ENCODE results near the gene STKLD1.
"Not testable (repeated sequence)": the region's sequence is repeated elsewhere in the genome, so short reads cannot be mapped to it uniquely, and the experiment has no call there.

Gene STKLD1

GRCh38 chr9:133386338-133386737 is 10.2 kb downstream of the STKLD1 start:
- no peak for DNase-seq (ENCODE audit: low read depth in 2 of 2)

- no peak for DNase-seq (ENCODE audit: low read depth in 2 of 2)
These were observed 11.5 kb downstream of the STKLD1 start for GRCh38 chr9:133387680-133388079.

DNA sequence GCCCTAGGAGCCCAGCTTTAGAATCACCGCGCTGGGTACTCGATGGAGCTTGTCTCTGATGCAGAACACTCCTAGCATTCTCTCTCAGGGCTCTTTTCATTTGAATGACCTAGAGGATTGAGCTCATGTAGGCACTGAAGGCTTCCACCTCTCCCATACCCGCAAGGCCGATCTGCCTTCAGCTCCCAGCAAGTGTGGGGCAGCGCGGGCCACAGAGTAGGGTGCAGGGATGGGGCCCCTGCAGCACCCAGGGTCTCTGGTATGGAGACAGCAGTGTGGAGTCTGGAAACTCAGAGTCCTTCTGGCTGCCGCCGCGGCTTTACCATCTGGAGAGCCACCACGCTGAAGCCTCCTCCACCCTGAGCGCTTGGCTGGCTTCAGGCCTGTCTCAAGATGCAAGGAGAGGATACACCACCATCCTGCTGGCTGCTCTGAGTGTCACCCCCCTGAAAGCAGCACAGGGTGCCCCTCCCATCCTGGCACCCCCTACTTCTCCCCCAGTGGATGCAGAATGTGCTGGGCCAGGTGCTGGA is 12.9 kb downstream of the STKLD1 start:
- DNase-seq (ENCODE audit: low read depth in 2 of 2), result no peak

DNA sequence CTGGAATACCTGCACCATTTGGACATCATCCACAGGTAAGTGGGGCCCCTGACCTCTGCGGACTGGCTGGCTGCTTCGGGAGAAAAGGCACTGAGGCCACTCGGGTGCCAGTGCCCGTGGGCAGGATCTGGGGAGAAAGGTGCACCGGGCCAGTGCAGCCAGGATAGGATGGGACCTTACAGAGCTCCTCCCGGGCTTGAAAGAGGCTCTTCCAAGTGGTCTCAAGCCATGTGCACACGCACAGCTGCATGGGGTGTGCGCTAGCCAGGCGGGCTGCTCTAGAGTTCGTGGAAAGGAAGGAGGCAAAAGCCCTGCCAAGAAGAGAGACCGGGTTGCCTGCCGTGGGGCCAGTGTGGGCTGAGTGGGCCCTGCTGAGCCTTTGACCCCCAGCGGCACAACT is 13.4 kb downstream of the STKLD1 start:
- DNase-seq (ENCODE audit: low read depth in 2 of 2), result no peak

GRCh38 chr9:133390713-133391112 is 14.5 kb downstream of the STKLD1 start:
- no peak for DNase-seq (ENCODE audit: low read depth in 2 of 2)

DNA sequence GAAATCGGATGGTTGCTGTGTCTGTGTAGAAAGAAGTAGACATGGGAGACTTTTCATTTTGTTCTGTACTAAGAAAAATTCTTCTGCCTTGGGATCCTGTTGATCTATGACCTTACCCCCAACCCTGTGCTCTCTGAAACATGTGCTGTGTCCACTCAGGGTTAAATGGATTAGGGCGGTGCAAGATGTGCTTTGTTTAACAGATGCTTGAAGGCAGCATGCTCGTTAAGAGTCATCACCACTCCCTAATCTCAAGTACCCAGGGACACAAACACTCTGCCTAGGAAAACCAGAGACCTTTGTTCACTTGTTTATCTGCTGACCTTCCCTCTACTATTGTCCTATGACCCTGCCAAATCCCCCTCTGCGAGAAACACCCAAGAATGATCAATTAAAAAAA is 15.3 kb downstream of the STKLD1 start:
- DNase-seq (ENCODE audit: low read depth in 2 of 2), result not testable (repeated sequence)

- not testable (repeated sequence) for DNase-seq (ENCODE audit: low read depth in 2 of 2)
These were observed 16.1 kb downstream of the STKLD1 start for GRCh38 chr9:133392308-133392707.

DNA sequence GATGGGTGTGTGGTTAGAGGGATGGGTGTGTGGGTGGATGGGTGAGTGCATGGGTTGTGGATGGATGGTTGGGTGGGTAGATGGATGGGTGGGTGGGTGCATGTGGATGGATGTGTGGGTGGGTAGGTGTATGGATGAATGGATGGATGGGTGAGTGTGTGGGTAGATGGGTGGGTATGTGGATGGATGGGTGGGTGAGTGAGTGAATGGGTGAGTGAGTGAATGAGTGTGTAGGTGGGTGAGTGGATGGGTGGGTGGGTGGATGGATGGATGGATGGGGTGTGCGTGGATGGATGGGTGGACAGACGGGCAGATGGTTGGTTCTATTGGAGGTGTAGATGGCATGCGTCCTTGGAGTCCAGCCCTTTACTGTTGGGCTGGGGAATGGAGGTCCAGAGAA is 17.2 kb downstream of the STKLD1 start:
- DNase-seq (ENCODE audit: low read depth in 2 of 2), result no peak

GRCh38 chr9:133394687-133395271 is 18.6 kb downstream of the STKLD1 start:
- DNase-seq (ENCODE audit: low read depth in 2 of 2), result no peak

GRCh38 chr9:133396952-133397351 is 20.8 kb downstream of the STKLD1 start:
- DNase-seq (ENCODE audit: low read depth in 2 of 2), result no peak

GRCh38 chr9:133397370-133397769 is 21.2 kb downstream of the STKLD1 start:
- DNase-seq (ENCODE audit: low read depth in 2 of 2), result no peak

GRCh38 chr9:133397895-133398294 is 21.7 kb downstream of the STKLD1 start:
- DNase-seq (ENCODE audit: low read depth in 2 of 2), result no peak

- DNase-seq (ENCODE audit: low read depth in 2 of 2), result no peak
These were observed 24.1 kb downstream of the STKLD1 start for GRCh38 chr9:133400292-133400691.

GRCh38 chr9:133401588-133401987 is 25.4 kb downstream of the STKLD1 start:
- no peak for DNase-seq (ENCODE audit: low read depth in 2 of 2)

DNA sequence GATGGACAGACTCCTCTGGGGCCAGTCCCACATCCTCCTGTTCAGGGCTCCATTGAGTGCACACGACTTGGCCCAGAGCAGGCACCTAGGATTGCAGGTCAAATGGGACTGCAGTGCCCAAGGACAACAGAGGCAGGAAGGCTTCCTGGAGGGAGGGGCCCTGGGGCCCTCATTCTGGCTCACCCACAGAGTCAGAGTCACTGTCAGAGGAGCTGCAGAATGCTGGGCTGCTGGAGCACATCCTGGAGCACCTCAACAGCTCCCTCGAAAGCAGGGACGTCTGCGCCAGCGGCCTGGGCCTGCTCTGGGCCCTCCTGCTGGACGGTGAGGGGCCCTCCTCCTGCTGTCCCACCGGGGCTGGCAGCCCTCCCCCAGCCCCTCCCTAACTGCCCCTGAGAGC is 26.5 kb downstream of the STKLD1 start:
- no peak for DNase-seq (ENCODE audit: low read depth in 2 of 2)

DNA sequence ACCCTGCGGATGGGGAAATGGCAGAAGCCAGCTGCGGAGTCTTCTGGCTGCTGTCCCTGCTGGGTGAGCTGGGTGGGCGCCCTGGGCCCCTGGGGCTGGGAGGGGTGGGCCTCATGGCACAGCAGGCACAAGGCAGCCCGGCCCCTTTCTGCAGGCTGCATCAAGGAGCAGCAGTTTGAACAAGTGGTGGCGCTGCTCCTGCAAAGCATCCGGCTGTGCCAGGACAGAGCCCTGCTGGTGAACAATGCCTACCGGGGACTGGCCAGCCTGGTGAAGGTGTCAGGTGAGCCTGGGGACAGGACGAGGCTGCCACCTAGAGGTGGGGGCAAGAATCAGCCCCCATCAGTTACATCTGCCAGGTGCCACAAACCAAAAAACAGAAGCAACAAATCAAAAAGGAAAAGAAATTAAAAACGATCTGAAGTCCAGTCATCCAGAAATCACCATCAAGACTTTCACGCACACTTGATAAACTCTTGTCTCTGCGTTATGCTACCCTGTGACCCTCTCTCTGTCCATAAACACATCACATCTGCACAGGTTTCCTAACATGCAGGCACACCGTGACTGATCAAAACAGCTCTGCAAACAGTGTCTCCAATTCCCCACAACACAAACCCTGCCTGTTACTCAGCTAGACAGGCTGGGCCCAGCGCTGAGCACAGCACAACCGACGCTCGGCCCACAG is 27.7 kb downstream of the STKLD1 start:
- peak; percentile 28 to 32 for DNase-seq (ENCODE audit: low read depth in 2 of 2)

DNA sequence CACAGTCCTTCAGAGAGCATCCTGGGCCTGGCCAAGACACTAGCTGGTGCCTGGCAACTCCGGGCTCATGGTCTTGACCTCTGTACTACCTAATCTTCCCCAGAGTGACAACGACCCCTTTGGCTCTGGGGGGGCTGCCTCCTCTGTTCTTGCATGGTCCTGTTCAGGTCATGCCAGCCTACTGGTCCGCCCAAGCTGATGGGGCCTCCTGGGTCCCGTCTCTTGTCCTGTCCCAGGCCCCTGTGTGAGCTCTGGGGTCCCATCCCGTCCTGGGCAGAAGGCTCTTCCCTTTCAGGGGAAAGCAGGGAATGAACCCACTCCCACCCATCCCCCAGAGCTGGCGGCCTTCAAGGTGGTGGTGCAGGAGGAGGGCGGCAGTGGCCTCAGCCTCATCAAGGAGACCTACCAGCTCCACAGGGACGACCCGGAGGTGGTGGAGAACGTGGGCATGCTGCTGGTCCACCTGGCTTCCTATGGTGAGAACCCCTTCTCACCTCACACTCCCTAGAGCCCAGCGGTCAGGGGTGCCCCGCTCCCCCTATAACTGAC is 28.4 kb downstream of the STKLD1 start:
- DNase-seq (ENCODE audit: low read depth in 2 of 2), result no peak

DNA sequence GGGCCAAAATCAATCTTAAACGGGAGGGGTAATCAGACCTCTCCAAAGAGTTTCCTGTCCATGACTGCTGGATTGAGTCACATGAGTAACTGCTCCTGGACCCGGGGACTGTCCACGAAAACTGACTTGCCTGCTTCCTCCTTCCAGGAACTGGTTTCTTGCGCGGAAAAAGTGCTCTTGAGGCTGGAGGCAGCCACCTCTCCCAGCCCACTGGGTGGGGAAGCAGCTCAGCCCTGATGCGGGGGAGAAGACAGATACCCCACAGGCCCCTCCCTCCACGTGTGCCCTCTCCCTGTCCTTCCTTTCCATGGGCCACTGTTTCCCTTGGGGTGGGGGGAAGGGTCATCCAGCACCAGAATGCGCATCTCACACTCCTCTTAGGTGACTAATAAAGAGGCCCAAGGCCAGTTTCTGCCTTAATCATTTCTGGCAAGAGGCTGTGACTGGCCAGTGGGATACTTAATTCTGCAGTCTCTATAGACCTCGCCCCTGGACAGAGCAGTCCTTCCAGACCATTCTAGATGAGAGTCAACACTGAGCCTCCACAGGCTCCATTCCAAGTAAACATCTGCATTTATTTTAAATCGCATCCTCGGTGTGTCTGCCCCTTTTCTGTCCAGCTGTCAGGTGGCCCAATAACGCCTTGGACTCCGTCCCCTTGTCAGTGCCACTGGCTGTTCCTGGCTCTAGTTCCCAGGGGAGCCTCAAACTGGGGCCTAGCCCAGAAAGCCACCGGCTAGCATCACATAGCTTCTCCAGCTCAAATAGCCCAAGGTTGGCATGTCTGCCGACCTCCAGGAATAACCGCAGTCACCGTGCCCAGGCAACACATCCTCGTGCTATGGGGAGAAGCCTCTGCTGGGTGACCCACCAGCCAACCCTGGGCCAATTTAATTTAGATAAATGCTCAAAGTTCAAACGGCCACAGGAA is 29.6 kb downstream of the STKLD1 start:
- DNase-seq (ENCODE audit: low read depth in 2 of 2), result no peak

DNA sequence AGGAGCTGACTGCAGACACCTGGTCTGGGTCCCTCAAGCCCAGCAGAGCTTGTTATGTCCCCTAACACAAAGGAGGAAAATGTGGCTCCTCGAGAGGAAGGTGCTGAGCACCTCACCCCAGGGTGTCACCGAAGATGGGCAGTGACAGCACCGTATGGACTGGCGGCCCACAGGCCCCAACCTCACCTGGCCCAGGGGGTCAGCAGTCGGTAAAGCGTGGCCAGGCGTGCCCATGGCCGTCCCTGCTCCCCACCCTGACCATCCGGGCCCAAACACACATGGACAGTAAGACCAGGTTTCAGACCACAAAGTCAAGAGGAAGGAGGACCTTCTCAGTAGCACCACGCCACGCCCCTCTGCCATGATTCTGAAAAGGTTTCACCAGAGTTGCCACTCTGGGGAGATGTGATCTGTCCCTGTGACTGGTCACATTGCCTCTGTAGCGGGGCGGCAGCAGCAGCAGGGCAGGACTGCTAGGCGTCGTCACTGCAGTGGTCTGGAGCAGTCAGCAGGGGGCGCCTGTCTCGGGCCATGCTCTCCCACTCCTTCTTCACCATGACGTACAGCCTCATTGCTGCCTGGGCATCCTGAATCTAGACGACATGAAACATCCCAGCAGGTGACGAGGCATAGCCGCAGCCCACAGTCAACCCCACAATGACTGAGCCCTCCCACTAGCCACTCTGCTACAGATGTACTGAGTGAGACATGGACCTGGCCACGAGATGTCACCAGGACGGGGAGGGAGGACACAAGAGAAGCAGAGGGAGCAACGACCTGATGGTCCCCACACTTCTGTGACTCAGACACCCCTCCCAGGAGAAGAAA is 30.5 kb downstream of the STKLD1 start:
- peak; percentile 65 to 76 for DNase-seq (ENCODE audit: low read depth in 2 of 2)

- DNase-seq (ENCODE audit: low read depth in 2 of 2), result no peak
These were observed 31.9 kb downstream of the STKLD1 start for GRCh38 chr9:133408042-133408441.

GRCh38 chr9:133415170-133415569 is 39.0 kb downstream of the STKLD1 start:
- DNase-seq (ENCODE audit: low read depth in 2 of 2), result no peak
